ENCODE measurements around the gene SNRNP25.

DNA sequence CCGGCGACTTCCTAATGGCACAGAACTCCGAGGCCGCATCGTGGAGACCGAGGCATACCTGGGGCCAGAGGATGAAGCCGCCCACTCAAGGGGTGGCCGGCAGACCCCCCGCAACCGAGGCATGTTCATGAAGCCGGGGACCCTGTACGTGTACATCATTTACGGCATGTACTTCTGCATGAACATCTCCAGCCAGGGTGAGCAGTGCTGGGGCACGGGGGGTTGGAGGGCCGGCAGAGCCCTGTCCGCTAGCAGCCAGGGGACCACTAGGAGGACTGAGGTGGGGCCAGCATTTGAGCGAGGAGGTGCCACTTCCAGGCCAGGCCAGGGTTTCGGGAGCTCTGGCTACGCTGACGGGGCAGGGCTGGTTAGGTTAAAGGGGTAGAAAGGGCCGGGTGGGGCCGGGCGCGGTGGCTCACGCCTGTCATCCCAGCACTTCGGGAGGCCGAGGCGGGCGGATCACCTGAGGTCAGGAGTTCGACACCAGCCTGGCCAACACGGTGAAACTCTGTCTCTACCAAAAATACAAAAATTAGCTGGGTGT lies 29.5 kb downstream of the SNRNP25 start:
- TF ChIP-seq EP300 (IDR thresholded peaks at IDR 0.05): no peak
- TF ChIP-seq, protein P1, sequence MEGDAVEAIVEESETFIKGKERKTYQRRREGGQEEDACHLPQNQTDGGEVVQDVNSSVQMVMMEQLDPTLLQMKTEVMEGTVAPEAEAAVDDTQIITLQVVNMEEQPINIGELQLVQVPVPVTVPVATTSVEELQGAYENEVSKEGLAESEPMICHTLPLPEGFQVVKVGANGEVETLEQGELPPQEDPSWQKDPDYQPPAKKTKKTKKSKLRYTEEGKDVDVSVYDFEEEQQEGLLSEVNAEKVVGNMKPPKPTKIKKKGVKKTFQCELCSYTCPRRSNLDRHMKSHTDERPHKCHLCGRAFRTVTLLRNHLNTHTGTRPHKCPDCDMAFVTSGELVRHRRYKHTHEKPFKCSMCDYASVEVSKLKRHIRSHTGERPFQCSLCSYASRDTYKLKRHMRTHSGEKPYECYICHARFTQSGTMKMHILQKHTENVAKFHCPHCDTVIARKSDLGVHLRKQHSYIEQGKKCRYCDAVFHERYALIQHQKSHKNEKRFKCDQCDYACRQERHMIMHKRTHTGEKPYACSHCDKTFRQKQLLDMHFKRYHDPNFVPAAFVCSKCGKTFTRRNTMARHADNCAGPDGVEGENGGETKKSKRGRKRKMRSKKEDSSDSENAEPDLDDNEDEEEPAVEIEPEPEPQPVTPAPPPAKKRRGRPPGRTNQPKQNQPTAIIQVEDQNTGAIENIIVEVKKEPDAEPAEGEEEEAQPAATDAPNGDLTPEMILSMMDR (IDR thresholded peaks at IDR 0.05): no peak
